ENCODE data around the gene ANTXRL.
"Not testable (repeated sequence)": the region's sequence is repeated elsewhere in the genome, so short reads cannot be mapped to it uniquely, and the experiment has no call there.

Gene ANTXRL

DNA sequence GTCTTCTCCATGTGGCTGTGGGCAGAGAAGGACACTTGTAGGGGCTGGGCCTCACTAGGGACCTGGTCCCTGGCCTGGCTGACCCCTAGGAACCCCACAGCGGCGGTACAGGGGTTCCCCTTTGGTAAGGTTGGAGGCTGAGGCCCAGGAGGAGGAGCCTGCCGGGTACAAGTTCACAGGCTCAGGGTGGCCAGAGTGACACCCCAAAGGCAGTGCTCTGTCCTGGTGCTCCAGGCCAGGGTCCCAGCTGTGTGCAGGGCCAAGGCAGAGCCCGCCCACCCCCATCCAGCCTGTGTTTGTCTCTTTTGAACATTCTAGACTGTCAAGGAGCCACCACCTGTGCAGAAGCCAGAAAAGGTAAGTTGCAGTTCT, 23.3 kb downstream of the ANTXRL start:
- DNase-seq (ENCODE audit: low spot score): no peak
- no peak for TF ChIP-seq CTCF (IDR thresholded peaks at IDR 0.05; ENCODE audit: extremely low read depth, missing control alignments)

DNA sequence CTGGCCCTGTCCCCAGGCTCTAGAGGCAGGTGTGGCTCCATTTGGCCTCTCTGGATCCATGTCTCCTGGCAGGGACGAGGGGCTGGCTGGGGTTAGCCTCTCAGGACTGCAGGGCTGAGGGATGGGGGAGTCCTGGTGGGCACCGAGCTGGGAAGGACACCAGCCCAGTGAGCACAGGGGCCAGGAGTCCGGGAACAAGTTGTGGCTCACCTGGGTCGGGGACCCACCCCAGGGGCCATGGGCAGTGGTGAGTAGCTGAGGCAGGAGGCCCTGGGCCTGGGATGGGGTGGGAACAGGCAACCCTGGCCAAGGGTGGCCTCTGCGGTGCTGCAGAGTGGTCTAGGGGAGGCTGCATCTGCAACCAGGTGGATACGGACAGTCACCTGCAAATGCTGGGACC, 24.1 kb downstream of the ANTXRL start:
- no peak for TF ChIP-seq CTCF (IDR thresholded peaks at IDR 0.05; ENCODE audit: extremely low read depth, missing control alignments)
- no peak for DNase-seq (ENCODE audit: low spot score)

DNA sequence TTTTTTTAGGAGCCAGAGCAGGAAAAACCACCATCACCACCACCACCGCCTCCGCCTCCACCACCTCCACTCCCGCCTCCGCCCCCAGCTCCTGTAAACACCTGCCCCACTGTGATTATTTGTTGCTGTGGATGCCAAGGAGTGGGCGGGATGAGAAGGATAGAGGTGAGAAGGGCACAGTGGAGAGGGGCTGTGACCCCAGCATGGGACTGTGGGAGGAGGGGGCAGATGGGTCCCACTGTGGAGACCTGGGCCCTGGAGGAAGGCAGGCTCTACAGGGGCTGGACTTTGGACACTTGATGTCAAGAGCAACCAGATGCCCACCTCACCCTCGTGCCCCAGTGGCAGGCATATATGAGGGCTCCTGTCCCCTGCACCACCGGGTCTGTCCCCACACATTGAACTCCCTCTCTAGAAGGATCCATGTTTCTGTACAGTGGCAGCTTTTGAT, 24.7 kb downstream of the ANTXRL start:
- TF ChIP-seq CTCF (IDR thresholded peaks at IDR 0.05; ENCODE audit: extremely low read depth, missing control alignments): no peak
- DNase-seq (ENCODE audit: low spot score): no peak

DNA sequence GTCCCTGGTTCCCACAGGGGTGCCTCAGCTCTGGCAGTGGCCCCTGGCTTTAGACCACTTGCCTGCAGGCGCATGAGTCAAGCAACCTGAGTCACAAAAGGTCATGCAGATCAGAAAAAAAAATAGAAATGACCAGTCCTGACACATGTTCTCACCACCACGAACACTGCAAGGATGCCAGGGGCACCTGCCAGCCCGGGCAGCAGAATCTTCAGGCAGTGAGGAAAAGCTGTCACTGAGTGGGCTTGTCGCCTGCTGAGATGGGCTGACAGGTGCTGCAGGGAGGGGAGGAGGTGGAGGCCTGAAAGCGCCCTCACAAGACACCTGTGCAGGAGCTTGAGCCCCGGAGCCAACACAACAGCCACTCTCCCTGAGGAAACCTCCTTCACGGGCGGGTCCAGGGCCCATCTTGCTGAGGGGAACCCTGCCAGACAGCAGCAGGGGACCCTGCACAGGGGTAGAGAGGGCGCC, 25.2 kb downstream of the ANTXRL start:
- not testable (repeated sequence) for DNase-seq (ENCODE audit: low spot score)

DNA sequence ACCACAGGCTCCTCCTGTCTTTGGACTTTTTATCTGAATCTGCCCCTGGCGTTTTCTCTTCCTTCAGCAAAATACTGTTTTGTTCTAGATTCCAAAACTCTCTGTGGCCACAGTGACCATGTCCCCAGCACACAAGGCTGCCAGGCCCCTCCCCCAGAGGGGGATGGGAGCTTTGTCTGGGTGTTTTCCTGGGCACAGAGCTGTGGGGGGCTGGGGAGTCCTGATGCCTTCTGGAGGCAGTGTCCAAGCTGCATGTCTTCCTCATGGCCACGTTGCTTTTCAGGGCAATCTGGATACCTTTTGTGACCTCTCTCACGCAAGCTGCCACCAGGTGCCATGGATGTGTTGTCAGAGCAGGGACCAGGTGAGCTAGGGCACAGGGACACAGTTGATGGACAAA, 26.2 kb downstream of the ANTXRL start:
- TF ChIP-seq CTCF (IDR thresholded peaks at IDR 0.05; ENCODE audit: extremely low read depth, missing control alignments): no peak
- no peak for DNase-seq (ENCODE audit: low spot score)

GRCh38 chr10:46314071-46314470, 27.3 kb downstream of the ANTXRL start:
- no peak for DNase-seq (ENCODE audit: low spot score)
- TF ChIP-seq CTCF (IDR thresholded peaks at IDR 0.05; ENCODE audit: extremely low read depth, missing control alignments): no peak

- not testable (repeated sequence) for DNase-seq (ENCODE audit: low spot score)
These were observed 28.5 kb downstream of the ANTXRL start for GRCh38 chr10:46315071-46315860.

DNA sequence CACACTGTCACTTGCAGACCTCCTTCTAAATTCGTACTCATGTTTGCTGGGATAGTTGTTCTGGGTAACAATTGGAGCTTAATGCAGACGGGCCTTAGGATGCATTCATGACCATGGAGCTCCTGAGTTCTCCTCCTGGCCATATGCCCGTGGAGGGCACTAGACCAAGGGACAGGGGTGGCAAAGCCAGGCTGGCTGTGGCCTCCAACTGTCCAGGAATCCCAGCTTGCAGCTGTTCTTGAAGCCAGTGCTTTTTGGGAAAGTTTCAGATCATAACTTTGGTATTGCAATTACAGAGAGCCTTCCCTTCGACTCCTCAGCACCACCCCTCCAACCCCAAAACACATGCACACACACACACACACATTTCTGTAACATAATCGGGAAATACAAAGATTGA, 30.6 kb downstream of the ANTXRL start:
- DNase-seq (ENCODE audit: low spot score): no peak
- TF ChIP-seq CTCF (IDR thresholded peaks at IDR 0.05; ENCODE audit: extremely low read depth, missing control alignments): no peak
